BLaER1 (cell line): Measurements from ENCODE around the gene MIER1.

Source experiments
- H3K27ac ChIP-seq: shearing (Covaris generic); formaldehyde crosslinking; 2 replicates; pipeline ENCODE4 v1.8.1; 2022
- H3K27me3 ChIP-seq: shearing (Covaris generic); formaldehyde crosslinking; 2 replicates; pipeline ENCODE4 v1.8.1; 2022
- H3K36me3 ChIP-seq: shearing (Covaris generic); formaldehyde crosslinking; 2 replicates; pipeline ENCODE4 v1.8.1; 2022
- H3K4me1 ChIP-seq: shearing (Covaris generic); formaldehyde crosslinking; 2 replicates; pipeline ENCODE4 v1.8.1; 2022
- H3K4me2 ChIP-seq: shearing (Covaris generic); formaldehyde crosslinking; 2 replicates; pipeline ENCODE4 v1.8.1; 2022
- H3K4me3 ChIP-seq: shearing (Covaris generic); formaldehyde crosslinking; 2 replicates; pipeline ENCODE4 v1.8.1; 2022
- H3K9ac ChIP-seq: shearing (Covaris generic); formaldehyde crosslinking; 2 replicates; pipeline ENCODE4 v1.8.1; 2022
- H3K9me3 ChIP-seq: shearing (Covaris generic); formaldehyde crosslinking; 2 replicates; pipeline ENCODE4 v1.8.1; 2022
- H4K20me1 ChIP-seq: shearing (Covaris generic); formaldehyde crosslinking; 2 replicates; pipeline ENCODE4 v1.8.1; 2022
- Cebpa-rat ChIP-seq: shearing (Covaris generic); IDR thresholded peaks from 2 replicates; pipeline ENCODE4 v1.8.1; 2022

Gene MIER1

DNA sequence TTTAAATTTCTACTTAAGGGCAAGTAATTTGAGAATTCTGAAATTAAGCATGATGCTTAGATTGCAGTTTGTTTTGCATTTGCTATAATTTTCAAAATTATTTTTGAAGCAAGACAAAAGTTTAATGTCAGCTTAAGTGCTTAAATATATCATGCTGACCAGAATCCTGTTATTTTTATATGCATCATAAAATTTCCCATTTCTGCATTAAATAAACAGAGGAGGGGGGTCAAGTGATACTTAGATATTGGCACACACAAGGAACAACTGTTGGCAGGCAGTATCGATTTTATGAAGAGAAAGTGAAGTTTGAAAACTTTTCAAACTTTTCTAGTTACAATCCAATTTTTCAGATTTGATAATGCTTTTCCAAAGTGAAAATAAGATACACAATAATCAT lies 61.0 kb downstream of the MIER1 start:
- peaks cover 72% of the 10 kb centered on the region for H3K36me3 ChIP-seq
- TF ChIP-seq Cebpa-rat, result no peak

GRCh38 chr1:66993076-66993475 lies 68.3 kb downstream of the MIER1 start:
- Histone ChIP-seq H3K4me2 (no peak overlapping the region), H3K9me3 (no peaks in the 10 kb centered on the region), H3K27me3 (no peaks in the 10 kb centered on the region), H3K27ac (no peak overlapping the region), H3K36me3 (peaks cover 51% of the 10 kb centered on the region), H3K4me1 (no peaks in the 10 kb centered on the region), H3K9ac (no peak overlapping the region), H3K4me3 (no peak overlapping the region), H4K20me1 (no peaks in the 10 kb centered on the region)
- no peak for TF ChIP-seq Cebpa-rat

More for the DNA sequence above, 61.0 kb downstream of the MIER1 start:
- Histone ChIP-seq H3K4me1 (peaks cover 5% of the 10 kb centered on the region), H3K27me3 (no peaks in the 10 kb centered on the region), H3K9ac (no peak overlapping the region), H3K4me3 (no peak overlapping the region), H3K4me2 (no peak overlapping the region), H3K27ac (no peak overlapping the region), H3K9me3 (no peaks in the 10 kb centered on the region), H4K20me1 (no peaks in the 10 kb centered on the region)

- no peak overlapping the region for H3K4me2 ChIP-seq
Observed at GRCh38 chr1:66996018-66996682, 71.4 kb downstream of the MIER1 start.

DNA sequence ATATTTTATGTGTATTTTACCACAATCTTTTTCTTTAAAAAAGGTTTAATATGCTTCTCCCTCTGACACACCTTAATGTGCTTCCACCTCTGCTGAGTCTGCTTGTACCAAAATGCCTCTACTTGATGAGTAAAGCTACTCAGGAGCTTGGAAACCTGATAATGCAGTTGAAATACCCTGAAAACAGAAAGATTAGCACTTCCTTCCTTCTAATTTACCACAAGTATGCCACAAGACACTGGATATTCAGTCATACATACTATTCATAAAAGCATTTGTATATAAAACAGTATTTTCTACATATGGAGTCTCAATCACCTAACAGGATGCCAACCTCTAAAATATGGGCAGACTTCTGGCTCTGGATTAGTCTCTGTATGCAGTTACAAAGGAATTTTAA lies 74.2 kb downstream of the MIER1 start:
- H3K27ac ChIP-seq, result no peak overlapping the region
- no peak overlapping the region for H3K9ac ChIP-seq
- no peaks in the 10 kb centered on the region for H3K27me3 ChIP-seq
- TF ChIP-seq Cebpa-rat, result no peak
- no peak overlapping the region for H3K4me3 ChIP-seq
- H4K20me1 ChIP-seq, result no peaks in the 10 kb centered on the region; the same call in 1 of the 2 replicates
- H3K36me3 ChIP-seq, result peaks cover 59% of the 10 kb centered on the region
- H3K9me3 ChIP-seq, result no peaks in the 10 kb centered on the region
- H3K4me2 ChIP-seq, result peak overlapping the region; percentile 31
- H3K4me1 ChIP-seq, result peaks cover 12% of the 10 kb centered on the region

More at GRCh38 chr1:66996018-66996682, 71.4 kb downstream of the MIER1 start:
- peaks cover 12% of the 10 kb centered on the region for H3K4me1 ChIP-seq
- TF ChIP-seq Cebpa-rat, result no peak
- H3K4me3 ChIP-seq, result no peak overlapping the region
- H3K9ac ChIP-seq, result no peak overlapping the region
- H3K27ac ChIP-seq, result no peak overlapping the region
- H4K20me1 ChIP-seq, result no peaks in the 10 kb centered on the region
- no peaks in the 10 kb centered on the region for H3K27me3 ChIP-seq
- peaks cover 41% of the 10 kb centered on the region for H3K36me3 ChIP-seq
- H3K9me3 ChIP-seq, result no peaks in the 10 kb centered on the region

GRCh38 chr1:66999640-67000400 lies 75.0 kb downstream of the MIER1 start:
- Histone ChIP-seq H3K4me3 (no peak overlapping the region), H3K4me2 (no peak overlapping the region; the same call in 1 of the 2 replicates), H3K27ac (no peak overlapping the region), H4K20me1 (peaks cover under 1% of the 10 kb centered on the region; the same call in 1 of the 2 replicates), H3K27me3 (no peaks in the 10 kb centered on the region), H3K9me3 (no peaks in the 10 kb centered on the region), H3K9ac (no peak overlapping the region), H3K4me1 (peaks cover 12% of the 10 kb centered on the region), H3K36me3 (peaks cover 66% of the 10 kb centered on the region)
- TF ChIP-seq Cebpa-rat, result no peak

DNA sequence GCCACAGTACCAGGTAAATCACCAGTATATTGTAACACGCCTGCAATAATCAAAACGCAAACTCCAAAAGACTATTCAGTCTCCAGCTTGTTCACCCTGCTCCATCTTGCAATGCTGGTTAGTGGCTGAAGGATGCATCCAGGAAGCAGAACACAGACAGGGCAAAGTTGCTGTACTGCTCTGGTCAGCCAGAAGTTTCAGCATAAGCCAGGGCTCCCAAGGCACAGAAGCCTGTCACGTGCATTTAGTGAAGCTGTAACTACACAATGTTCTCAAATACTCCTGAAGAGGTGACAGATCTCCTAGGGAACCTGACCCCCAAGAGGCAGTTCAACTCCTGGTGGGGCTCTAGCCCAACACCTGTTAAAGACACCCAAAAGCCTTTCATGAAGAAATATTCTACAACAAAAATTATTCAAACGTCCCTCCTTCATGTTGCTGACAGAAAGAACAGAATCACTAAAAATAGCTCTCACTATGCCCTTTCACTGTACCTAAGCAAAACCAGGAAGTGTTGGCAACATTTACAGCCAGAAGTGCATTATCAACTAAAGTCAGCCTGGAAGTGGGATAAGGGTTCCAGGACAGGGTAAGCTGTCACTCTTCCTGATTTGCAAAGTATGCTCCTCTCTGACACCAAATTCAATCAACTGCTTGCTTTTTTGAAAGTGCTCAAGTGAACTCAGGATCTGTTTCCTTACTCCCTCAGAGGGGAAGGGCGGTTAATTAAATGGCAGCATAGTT lies 77.1 kb downstream of the MIER1 start:
- Histone ChIP-seq H3K4me1 (peaks cover 12% of the 10 kb centered on the region), H3K4me3 (no peak overlapping the region), H3K4me2 (no peak overlapping the region), H3K27me3 (no peaks in the 10 kb centered on the region), H3K9ac (no peak overlapping the region), H4K20me1 (peaks cover 12% of the 10 kb centered on the region; the same call in 1 of the 2 replicates), H3K27ac (no peak overlapping the region), H3K9me3 (no peaks in the 10 kb centered on the region), H3K36me3 (peaks cover 82% of the 10 kb centered on the region)
- no peak for TF ChIP-seq Cebpa-rat

DNA sequence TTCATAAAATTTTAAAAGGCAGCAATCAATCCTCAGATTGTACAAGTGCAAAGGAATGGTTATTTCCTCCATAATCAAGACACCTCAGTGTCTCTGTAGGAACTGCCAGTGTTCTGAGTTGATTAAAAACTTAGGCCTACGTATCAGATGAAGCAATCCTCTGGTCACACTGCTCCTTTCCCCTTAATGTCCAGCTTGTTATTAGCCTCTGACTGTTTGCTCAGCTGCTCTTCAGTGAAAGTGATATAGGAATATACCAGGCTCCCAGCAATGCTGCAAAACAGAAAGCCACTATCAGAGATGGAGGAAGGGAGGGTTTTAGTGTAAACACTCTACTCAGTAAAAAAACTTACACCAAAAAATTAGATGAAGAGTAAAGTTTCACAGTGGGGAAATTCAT lies 79.4 kb downstream of the MIER1 start:
- no peak overlapping the region for H3K9ac ChIP-seq
- H4K20me1 ChIP-seq, result peaks cover 12% of the 10 kb centered on the region; the same call in 1 of the 2 replicates
- no peak overlapping the region for H3K4me3 ChIP-seq
- no peak overlapping the region for H3K27ac ChIP-seq
- H3K36me3 ChIP-seq, result peaks cover 84% of the 10 kb centered on the region
- peaks cover 6% of the 10 kb centered on the region for H3K4me1 ChIP-seq
- no peak for TF ChIP-seq Cebpa-rat
- H3K4me2 ChIP-seq, result no peak overlapping the region
- H3K9me3 ChIP-seq, result no peaks in the 10 kb centered on the region
- H3K27me3 ChIP-seq, result no peaks in the 10 kb centered on the region

DNA sequence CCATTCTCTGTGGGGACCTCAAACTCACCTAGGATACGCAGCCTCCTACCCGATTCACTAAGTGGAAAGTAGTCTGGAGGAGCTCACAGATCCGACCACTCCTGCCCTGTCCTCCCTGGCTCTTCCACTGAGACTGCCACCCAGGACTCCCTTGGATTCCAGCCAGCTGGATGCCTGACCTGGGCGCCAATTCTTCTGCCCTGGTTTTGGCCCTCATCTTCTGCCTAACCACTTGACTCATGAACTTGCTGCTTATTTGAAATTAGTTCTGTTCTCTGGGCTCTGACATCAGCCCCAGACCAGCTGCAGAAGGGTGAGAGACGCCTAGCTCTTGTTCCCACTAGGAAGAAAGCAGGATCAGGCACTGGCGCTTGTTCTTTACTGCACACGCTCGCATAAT lies 80.3 kb downstream of the MIER1 start:
- H3K9me3 ChIP-seq, result peaks cover 5% of the 10 kb centered on the region; the same call in 1 of the 2 replicates
- H4K20me1 ChIP-seq, result peaks cover 18% of the 10 kb centered on the region; the same call in 1 of the 2 replicates
- H3K4me1 ChIP-seq, result no peaks in the 10 kb centered on the region
- no peak overlapping the region for H3K27ac ChIP-seq
- H3K36me3 ChIP-seq, result peaks cover 93% of the 10 kb centered on the region
- no peaks in the 10 kb centered on the region for H3K27me3 ChIP-seq
- no peak overlapping the region for H3K9ac ChIP-seq
- H3K4me2 ChIP-seq, result no peak overlapping the region
- TF ChIP-seq Cebpa-rat, result no peak
- H3K4me3 ChIP-seq, result no peak overlapping the region

DNA sequence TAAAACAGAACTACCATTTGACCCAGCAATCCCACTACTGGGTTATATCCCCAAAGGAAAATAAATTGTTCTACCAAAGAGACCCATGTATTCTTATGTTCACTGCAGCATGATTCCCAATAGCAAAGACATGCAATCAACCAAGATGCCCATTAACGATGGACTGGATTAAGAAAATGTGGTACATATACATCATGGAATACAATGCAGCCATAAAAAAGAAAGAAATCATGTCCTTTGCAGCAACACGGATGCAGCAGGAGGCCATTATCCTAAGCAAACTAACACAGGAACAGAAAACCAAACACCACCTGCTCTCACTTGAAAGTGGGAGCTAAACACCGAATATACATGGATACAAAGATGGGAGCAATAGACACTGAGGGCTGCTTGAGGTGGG lies 85.0 kb downstream of the MIER1 start:
- H3K36me3 ChIP-seq, result peaks cover 82% of the 10 kb centered on the region
- no peak overlapping the region for H3K4me2 ChIP-seq
- H3K9me3 ChIP-seq, result peaks cover 10% of the 10 kb centered on the region; the same call in 1 of the 2 replicates
- no peak overlapping the region for H3K27ac ChIP-seq
- H3K9ac ChIP-seq, result no peak overlapping the region
- H4K20me1 ChIP-seq, result peaks cover 18% of the 10 kb centered on the region; the same call in 1 of the 2 replicates
- no peaks in the 10 kb centered on the region for H3K4me1 ChIP-seq
- H3K27me3 ChIP-seq, result no peaks in the 10 kb centered on the region
- no peak overlapping the region for H3K4me3 ChIP-seq
- TF ChIP-seq Cebpa-rat, result no peak

GRCh38 chr1:67013573-67013972 lies 88.8 kb downstream of the MIER1 start:
- no peak overlapping the region for H3K4me3 ChIP-seq
- no peak overlapping the region for H3K9ac ChIP-seq
- H3K36me3 ChIP-seq, result peaks cover 62% of the 10 kb centered on the region
- H3K4me1 ChIP-seq, result no peaks in the 10 kb centered on the region
- no peak overlapping the region for H3K4me2 ChIP-seq
- TF ChIP-seq Cebpa-rat, result no peak
- H4K20me1 ChIP-seq, result peaks cover 6% of the 10 kb centered on the region; the same call in 1 of the 2 replicates
- H3K9me3 ChIP-seq, result peaks cover 16% of the 10 kb centered on the region
- no peak overlapping the region for H3K27ac ChIP-seq
- no peaks in the 10 kb centered on the region for H3K27me3 ChIP-seq
